Stomach (tissue), 9 donors: Measurements from ENCODE around the gene C19orf67. TPM values are rescaled to one million over a fixed set of nuclear protein-coding genes. Genes with fewer than 3 reads are reported as not detected.

ENCODE experiments used
- DNase-seq, 2 donors: peaks; one replicate each; pipeline versions ENCODE4 v3.0.0 to v3.0.0-alpha.2; 2013 to 2019
- H3K27ac ChIP-seq, 5 donors: fragments of 200-600 bp in 4 of 5; sonication (generic) in 4 of 5; one replicate each; pipeline ENCODE4 v1.5.1; 2013 to 2019; ENCODE audit warnings: mild to moderate bottlenecking in 1 of 5, moderate library complexity in 1 of 5
- H3K27me3 ChIP-seq, 3 donors: fragments of 200-600 bp; sonication (generic); one replicate each; pipeline ENCODE4 v1.5.1; 2017 to 2019; ENCODE audit warnings: mixed run types in 1 of 3
- H3K36me3 ChIP-seq, 4 donors: fragments of 200-600 bp; sonication (generic); 1 replicate in 3 of 4; 2 replicates in 1 of 4; pipeline ENCODE4 v1.5.1; 2016 to 2019
- H3K4me1 ChIP-seq, 4 donors: fragments of 200-600 bp; sonication (generic); one replicate each; pipeline ENCODE4 v1.5.1; 2016 to 2019
- H3K4me3 ChIP-seq, 4 donors: fragments of 200-600 bp; sonication (generic) in 3 of 4; one replicate each; pipeline ENCODE4 v1.5.1; 2016 to 2019; ENCODE audit warnings: mild to moderate bottlenecking in 1 of 4
- H3K9me3 ChIP-seq, 4 donors: fragments of 200-600 bp; sonication (generic); one replicate each; pipeline ENCODE4 v1.5.1; 2016 to 2019
- EP300 ChIP-seq: sonication (generic); formaldehyde crosslinking; IDR thresholded peaks from one replicate; pipeline ENCODE4 v1.6.1; 2017; ENCODE audit warnings: antibody characterized with exemption
- POLR2A ChIP-seq, 4 donors: fragments of 450-650 bp; IDR thresholded peaks; one replicate each; pipeline ENCODE4 v1.6.1; 2016; ENCODE audit warnings: antibody characterized with exemption in 4 of 4, control low read depth in 2 of 4, mild to moderate bottlenecking in 1 of 4, moderate library complexity in 1 of 4
- POLR2AphosphoS5 ChIP-seq, 3 donors: sonication (generic); formaldehyde crosslinking; IDR thresholded peaks; one replicate each; pipeline ENCODE4 v1.6.1; 2016; ENCODE audit warnings: antibody characterized with exemption in 3 of 3
- WGBS, 5 donors: extraction: QIAGEN DNeasy Blood & Tissue Kit in 3 of 5; methylation state at CpG; one replicate each; pipeline versions ENCODE4 v1.1.5 to v1.1.7; 2013 to 2018; 5-methylcytosine and 5-hydroxymethylcytosine counted together
- intact Hi-C: fragments of 100-400 bp; cut with DNase I; formaldehyde crosslinking; loops from one replicate; pipeline ENCODE4 v1.15.1; 2023; ENCODE audit warnings: low total_unique reads
- polyA plus RNA-seq, 3 donors: library from polyadenylated mRNA; stranded (reverse); fragments of 200-250 nt; gene quantifications; one replicate each; pipeline ENCODE4 v1.2.3, GENCODE V29; 2013
- total RNA-seq, 5 donors: library from RNA; depleted of rRNA; stranded (reverse); fragments of >200 nt; gene quantifications; one replicate each; pipeline versions ENCODE4 v1.1.0 to v1.2.3, GENCODE V29; 2014 to 2016
- TF ChIP-seq, protein P1 (sequence below), 7 experiments: fragments of 450-650 bp in 4 of 7; fragments of 200-600 bp in 3 of 7; sonication (generic) in 3 of 7; IDR thresholded peaks; one replicate each; pipeline ENCODE4 v1.5.1; 2016 to 2019; ENCODE audit warnings: antibody characterized with exemption in 7 of 7, control low read depth in 2 of 7, mild to moderate bottlenecking in 1 of 7
- donor health status: healthy with polysubstance abuse.
- donor health status: Bipolar disorder and iron deficiency.
- donor health status: healthy.

Gene C19orf67
- total and polyA plus RNA-seq, 8 donors = 0.50 TPM; not detected in 7

DNA sequence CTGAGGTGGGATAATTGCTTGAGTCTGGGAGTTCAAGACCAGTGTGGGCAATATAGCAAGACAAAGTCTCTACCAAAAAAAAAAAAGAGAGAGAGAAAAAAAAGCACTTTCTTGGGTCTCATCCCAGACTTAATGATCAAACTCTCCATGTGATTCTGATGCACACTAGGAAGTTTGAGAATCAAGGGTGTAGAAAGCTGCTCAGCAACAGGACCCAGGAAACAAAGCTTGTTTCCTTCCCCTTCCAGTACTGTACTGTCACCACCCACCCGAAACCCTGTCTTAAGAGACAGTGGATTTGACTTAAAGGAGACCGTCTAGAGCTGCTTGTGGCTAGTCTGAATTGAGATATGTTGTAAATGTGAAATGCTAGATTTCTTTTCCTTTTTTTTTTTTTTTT, 7.2 kb downstream of the C19orf67 start:
- Histone ChIP-seq H3K36me3 (no peaks in the 10 kb centered on the region), H3K27ac (peak overlapping the region in 1 of 5 donors; percentile 43), H3K4me3 (no peak overlapping the region), H3K4me1 (peaks cover 35 to 65% (median 51%) of the 10 kb centered on the region in 4 donors), H3K27me3 (no peaks in the 10 kb centered on the region), H3K9me3 (no peaks in the 10 kb centered on the region)
- WGBS, 5 donors = 56 to 79% (median 63%) methylated on average over 2 of the region's 2 CpGs
- intact Hi-C loops = no loop called here
- DNase-seq = no peak
- no peak for TF ChIP-seq POLR2A (IDR thresholded peaks at IDR 0.05)

- TF ChIP-seq POLR2A (IDR thresholded peaks at IDR 0.05) (no peak), EP300 (no peak), POLR2AphosphoS5 (IDR thresholded peaks at IDR 0.05) (no peak)
- TF ChIP-seq, protein P1, sequence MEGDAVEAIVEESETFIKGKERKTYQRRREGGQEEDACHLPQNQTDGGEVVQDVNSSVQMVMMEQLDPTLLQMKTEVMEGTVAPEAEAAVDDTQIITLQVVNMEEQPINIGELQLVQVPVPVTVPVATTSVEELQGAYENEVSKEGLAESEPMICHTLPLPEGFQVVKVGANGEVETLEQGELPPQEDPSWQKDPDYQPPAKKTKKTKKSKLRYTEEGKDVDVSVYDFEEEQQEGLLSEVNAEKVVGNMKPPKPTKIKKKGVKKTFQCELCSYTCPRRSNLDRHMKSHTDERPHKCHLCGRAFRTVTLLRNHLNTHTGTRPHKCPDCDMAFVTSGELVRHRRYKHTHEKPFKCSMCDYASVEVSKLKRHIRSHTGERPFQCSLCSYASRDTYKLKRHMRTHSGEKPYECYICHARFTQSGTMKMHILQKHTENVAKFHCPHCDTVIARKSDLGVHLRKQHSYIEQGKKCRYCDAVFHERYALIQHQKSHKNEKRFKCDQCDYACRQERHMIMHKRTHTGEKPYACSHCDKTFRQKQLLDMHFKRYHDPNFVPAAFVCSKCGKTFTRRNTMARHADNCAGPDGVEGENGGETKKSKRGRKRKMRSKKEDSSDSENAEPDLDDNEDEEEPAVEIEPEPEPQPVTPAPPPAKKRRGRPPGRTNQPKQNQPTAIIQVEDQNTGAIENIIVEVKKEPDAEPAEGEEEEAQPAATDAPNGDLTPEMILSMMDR (IDR thresholded peaks at IDR 0.05) = no peak
- Histone ChIP-seq H3K27me3 (no peaks in the 10 kb centered on the region), H3K4me3 (peak overlapping the region; percentile 61 to 77 (median 75)), H3K36me3 (no peaks in the 10 kb centered on the region), H3K9me3 (no peaks in the 10 kb centered on the region), H3K4me1 (peaks cover 34 to 54% (median 43%) of the 10 kb centered on the region in 4 donors), H3K27ac (peak overlapping the region; percentile 89 to 99 (median 92))
- DNase-seq = peak; percentile 66 to 87
- intact Hi-C loops = no loop called here
- WGBS, 5 donors = 1 to 4% (median 2%) methylated on average over 24 to 44 of the region's 44 CpGs
These were observed 11.4 kb downstream of the C19orf67 start for GRCh38 chr19:14073925-14074838.

DNA sequence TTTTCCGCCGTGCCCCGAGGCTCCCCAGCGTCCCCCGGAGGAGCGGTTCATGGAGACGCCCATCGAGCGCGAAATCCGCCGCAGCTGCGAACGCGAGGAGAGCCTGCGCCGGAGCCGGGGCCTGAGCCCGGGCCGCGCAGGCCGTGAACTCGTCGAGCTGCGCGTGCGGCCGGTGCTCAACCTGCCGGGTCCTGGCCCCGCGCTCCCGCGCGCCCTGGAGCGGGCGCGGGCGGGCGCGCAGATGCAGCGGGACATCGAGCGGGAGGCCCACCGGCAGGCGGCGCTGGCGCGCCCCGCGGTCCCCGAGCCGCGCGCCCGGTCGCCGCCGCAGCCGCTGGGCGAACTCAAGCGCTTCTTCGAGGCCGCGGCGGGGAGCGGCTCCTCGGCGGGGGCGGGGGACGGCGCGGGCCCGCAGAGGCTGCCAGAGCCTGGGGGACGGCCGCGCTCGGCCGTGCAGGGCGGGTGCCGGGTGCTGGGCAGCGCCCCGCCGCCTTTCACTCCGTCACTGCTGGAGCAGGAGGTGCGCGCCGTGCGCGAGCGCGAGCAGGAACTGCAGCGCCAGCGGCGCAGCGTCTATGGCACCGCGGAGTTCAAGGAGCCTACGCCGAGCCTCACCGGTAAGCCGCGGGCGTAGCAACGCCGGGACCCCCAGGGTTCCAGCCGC, 12.2 kb downstream of the C19orf67 start:
- Histone ChIP-seq H3K4me1 (peaks cover 34 to 54% (median 43%) of the 10 kb centered on the region in 4 donors), H3K27ac (peak overlapping the region; percentile 89 to 99 (median 92)), H3K4me3 (peak overlapping the region; percentile 61 to 77 (median 75)), H3K36me3 (no peaks in the 10 kb centered on the region), H3K9me3 (no peaks in the 10 kb centered on the region), H3K27me3 (no peaks in the 10 kb centered on the region)
- 0 to 1% (median 0%) methylated on average over 2 to 106 of the region's 106 CpGs for WGBS, 5 donors
- TF ChIP-seq EP300 (no peak), POLR2AphosphoS5 (IDR thresholded peaks at IDR 0.05) (peak; percentile 15 to 77 (median 58)), POLR2A (IDR thresholded peaks at IDR 0.05) (no peak)
- TF ChIP-seq, protein P1 (IDR thresholded peaks at IDR 0.05) = peak in 1 of 7 experiments; percentile 86
- peak; percentile 81 to 93 for DNase-seq
- intact Hi-C loops = no loop called here

- peak; percentile 90 for DNase-seq
- TF ChIP-seq POLR2AphosphoS5 (IDR thresholded peaks at IDR 0.05) (peak in 2 of 3 donors; percentile 31 to 69), EP300 (no peak), POLR2A (IDR thresholded peaks at IDR 0.05) (peak in 1 of 4 donors; percentile 19)
- H3K9me3 ChIP-seq = no peaks in the 10 kb centered on the region
- no peaks in the 10 kb centered on the region for H3K27me3 ChIP-seq
- H3K4me1 ChIP-seq = peaks cover 34 to 49% (median 43%) of the 10 kb centered on the region in 4 donors
- 0 to 2% (median 1%) methylated on average over 11 to 51 of the region's 51 CpGs for WGBS, 5 donors
- peak within 1 kb of the TSS; percentile 89 to 99 (median 92) for H3K27ac ChIP-seq
- H3K4me3 ChIP-seq = peak within 1 kb of the TSS; percentile 61 to 77 (median 75)
- H3K36me3 ChIP-seq = no peaks in the 10 kb centered on the region
- intact Hi-C loops = no loop called here
These were observed 12.9 kb downstream of the C19orf67 start, which contains the start of gene MISP3 for GRCh38 chr19:14072535-14073260. MISP3 (plus strand) TSS chr19:14072786; CDS start chr19:14073310, 524 bp downstream.
